Cardiac fibroblast (primary cell): ENCODE results near the gene ZNF33B.

Experiments
- DNase-seq, 2 donors: peaks; one replicate each; pipeline versions ENCODE4 v3.0.0 to v3.0.0-alpha.2; 2010; ENCODE audit warnings: low read depth in 2 of 2
- H3K4me3 ChIP-seq, 2 donors: replicated peaks in 1 of 2; 1 replicate in 1 of 2; 2 replicates in 1 of 2; pipeline ENCODE4 v1.5.1; 2011; ENCODE audit warnings: low read depth in 2 of 2, low read length in 2 of 2, mild to moderate bottlenecking in 2 of 2, moderate library complexity in 1 of 2
- CTCF ChIP-seq: IDR thresholded peaks from one replicate; pipeline ENCODE4 v1.5.1; 2011; ENCODE audit warnings: low read depth, mild to moderate bottlenecking, low read length, inconsistent platforms

ZNF33B gene

GRCh38 chr10:42552188-42553063, 85.9 kb downstream of the ZNF33B start:
- peak; percentile 98 for DNase-seq

GRCh38 chr10:42551582-42552187, 86.7 kb downstream of the ZNF33B start:
- DNase-seq = peak in 1 of 2 donors; percentile 1
- no peak for TF ChIP-seq CTCF
- H3K4me3 ChIP-seq = peak overlapping the region; percentile 75 to 84

More at GRCh38 chr10:42552188-42553063, 85.9 kb downstream of the ZNF33B start:
- no peak for TF ChIP-seq CTCF
- peak overlapping the region; percentile 75 to 84 for H3K4me3 ChIP-seq

GRCh38 chr10:42549851-42550250, 88.5 kb downstream of the ZNF33B start:
- no peak for TF ChIP-seq CTCF
- no peak overlapping the region for H3K4me3 ChIP-seq
- no peak for DNase-seq

- TF ChIP-seq CTCF = no peak
- no peak overlapping the region for H3K4me3 ChIP-seq
- no peak for DNase-seq
These were observed 90.1 kb downstream of the ZNF33B start for GRCh38 chr10:42548254-42548653.

- H3K4me3 ChIP-seq = no peak overlapping the region
- no peak for DNase-seq
- TF ChIP-seq CTCF = no peak
These were observed 93.4 kb downstream of the ZNF33B start for GRCh38 chr10:42544945-42545344.

- no peak overlapping the region for H3K4me3 ChIP-seq
- no peak for TF ChIP-seq CTCF
- DNase-seq = no peak
These were observed 94.5 kb downstream of the ZNF33B start for GRCh38 chr10:42543840-42544372.
